ENCODE results near the gene NEDD4L. TPM values are rescaled to one million over a fixed set of nuclear protein-coding genes. Genes with fewer than 3 reads are reported as not detected.

Gene NEDD4L
- total and polyA plus RNA-seq, 12 donors, result 17.8 to 110 (median 37.6) TPM

- Histone ChIP-seq H3K36me3 (replicated peaks in 1 of 2) (no peaks in the 10 kb centered on the region), H3K4me1 (replicated peaks in 1 of 2) (peaks cover 13 to 44% of the 10 kb centered on the region in 2 donors)
Observed at GRCh38 chr18:58102875-58103274, 58.8 kb downstream of the NEDD4L start.

DNA sequence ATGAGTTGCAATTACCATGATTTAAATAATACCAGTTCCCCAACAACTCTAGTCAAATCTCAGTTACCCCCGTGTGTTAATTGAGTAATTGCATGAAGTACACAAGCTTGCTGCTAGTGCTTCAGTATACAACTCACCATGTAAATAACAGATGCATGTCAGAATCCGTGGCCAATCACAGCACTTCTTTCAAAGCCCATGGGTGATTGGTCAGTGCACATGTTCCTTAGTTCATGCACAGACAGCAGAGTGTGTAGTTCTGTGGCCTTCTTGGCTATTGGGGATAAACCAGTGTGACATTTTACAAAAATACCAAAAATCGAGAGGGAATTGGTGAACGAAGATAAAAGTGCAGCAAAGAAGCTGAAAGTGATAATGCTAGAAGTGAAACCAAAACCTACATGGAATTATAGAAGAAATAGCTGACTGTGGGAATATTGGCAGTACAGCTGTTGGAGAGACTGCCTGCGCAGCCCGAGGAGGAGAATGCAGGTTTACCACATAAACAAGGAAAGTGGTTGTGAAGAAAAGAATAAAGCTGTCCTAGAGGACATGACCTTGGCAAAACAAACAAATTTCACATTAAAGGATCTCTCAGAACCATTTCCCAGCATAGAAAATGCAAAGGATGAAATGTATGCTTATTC is 59.4 kb downstream of the NEDD4L start:
- DNase-seq, result no peak
- Histone ChIP-seq H3K4me3 (no peak overlapping the region), H3K27me3 (no peaks in the 10 kb centered on the region), H3K36me3 (replicated peaks in 1 of 2) (no peaks in the 10 kb centered on the region), H3K4me1 (replicated peaks in 1 of 2) (peaks cover 7 to 39% of the 10 kb centered on the region in 2 donors), H3K9me3 (replicated peaks in 1 of 3) (no peaks in the 10 kb centered on the region), H3K27ac (peak overlapping the region in 1 of 5 donors; percentile 24)
- WGBS, 4 donors, result 52 to 60% (median 57%) methylated on average over 6 of the region's 6 CpGs
- intact Hi-C loops (cut with DNase I), result no loop called here
- no peak for TF ChIP-seq POLR2A (IDR thresholded peaks at IDR 0.05)
- no peak for TF ChIP-seq CTCF (IDR thresholded peaks at IDR 0.05)

More at GRCh38 chr18:58102875-58103274, 58.8 kb downstream of the NEDD4L start:
- no peak overlapping the region for H3K27ac ChIP-seq
- DNase-seq, result no peak
- 62 to 75% (median 73%) methylated on average over 3 of the region's 3 CpGs for WGBS, 4 donors
- intact Hi-C loops (cut with DNase I), result no loop called here
- TF ChIP-seq POLR2A (IDR thresholded peaks at IDR 0.05), result no peak
- TF ChIP-seq CTCF (IDR thresholded peaks at IDR 0.05), result no peak
- H3K9me3 ChIP-seq (replicated peaks in 1 of 3), result no peaks in the 10 kb centered on the region
- no peaks in the 10 kb centered on the region for H3K27me3 ChIP-seq
- no peak overlapping the region for H3K4me3 ChIP-seq

DNA sequence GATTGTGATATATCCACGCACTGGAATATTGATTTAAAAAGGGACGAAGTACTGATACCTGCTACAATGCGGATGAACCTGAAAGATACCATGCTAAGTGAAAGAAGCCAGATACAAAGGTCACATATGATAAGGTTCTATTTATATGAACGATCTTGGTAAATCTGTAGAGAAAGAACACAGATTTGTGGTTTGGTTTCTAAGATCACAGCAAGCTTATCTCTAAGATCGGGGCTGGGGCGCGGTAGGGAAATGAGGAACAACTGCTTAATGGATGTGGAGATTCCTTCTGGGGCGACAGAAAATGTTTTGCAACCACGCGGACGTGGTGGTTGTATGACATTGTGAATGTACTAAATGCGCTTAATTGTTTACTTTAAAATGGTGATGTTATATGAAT is 60.1 kb downstream of the NEDD4L start:
- intact Hi-C loops (cut with DNase I), result no loop called here

More for the DNA sequence above, 60.1 kb downstream of the NEDD4L start:
- no peaks in the 10 kb centered on the region for H3K27me3 ChIP-seq
- 73 to 78% (median 76%) methylated on average over 12 of the region's 12 CpGs for WGBS, 4 donors
- H3K4me1 ChIP-seq (replicated peaks in 1 of 2), result peaks cover 6 to 32% of the 10 kb centered on the region in 2 donors
- no peaks in the 10 kb centered on the region for H3K9me3 ChIP-seq (replicated peaks in 1 of 3)
- H3K4me3 ChIP-seq, result no peak overlapping the region
- no peak for TF ChIP-seq CTCF (IDR thresholded peaks at IDR 0.05)
- TF ChIP-seq POLR2A (IDR thresholded peaks at IDR 0.05), result no peak
- no peak for DNase-seq
- H3K27ac ChIP-seq, result peak overlapping the region in 1 of 5 donors; percentile 24
- H3K36me3 ChIP-seq (replicated peaks in 1 of 2), result no peaks in the 10 kb centered on the region

All from adrenal gland (tissue), 12 donors.